ENCODE data around the gene ADGRL3. TPM values are rescaled to one million over a fixed set of nuclear protein-coding genes. Genes with fewer than 3 reads are reported as not detected.
A peak's percentile ranks its signal among the peaks of the same experiment; 100 is the strongest.

Gene ADGRL3
- polyA plus RNA-seq, 3 donors = 24.0 to 28.9 (median 27.8) TPM

DNA sequence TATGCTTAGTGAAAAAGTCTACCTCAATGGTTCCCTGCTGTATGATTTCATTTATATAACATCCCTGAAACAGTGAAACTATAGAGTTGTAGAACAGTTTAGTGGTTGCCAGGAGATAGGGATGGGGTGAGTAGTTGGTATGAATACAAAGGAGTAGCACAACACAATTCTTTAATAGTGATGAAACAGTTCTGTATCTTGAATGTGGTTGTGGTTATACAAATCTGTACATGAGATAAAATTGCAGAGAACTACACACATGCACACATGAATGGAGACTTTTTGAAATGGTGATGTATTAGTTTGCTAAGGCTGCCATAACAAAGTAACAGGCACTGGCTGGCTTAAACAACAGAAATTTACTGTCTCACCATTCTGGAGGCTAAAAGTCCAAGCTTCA lies 677.1 kb downstream of the ADGRL3 start:
- DNase-seq (ENCODE audit: extremely low read depth in 1 of 11, low read depth in 9 of 11, low spot score in 4 of 11) = no peak

DNA sequence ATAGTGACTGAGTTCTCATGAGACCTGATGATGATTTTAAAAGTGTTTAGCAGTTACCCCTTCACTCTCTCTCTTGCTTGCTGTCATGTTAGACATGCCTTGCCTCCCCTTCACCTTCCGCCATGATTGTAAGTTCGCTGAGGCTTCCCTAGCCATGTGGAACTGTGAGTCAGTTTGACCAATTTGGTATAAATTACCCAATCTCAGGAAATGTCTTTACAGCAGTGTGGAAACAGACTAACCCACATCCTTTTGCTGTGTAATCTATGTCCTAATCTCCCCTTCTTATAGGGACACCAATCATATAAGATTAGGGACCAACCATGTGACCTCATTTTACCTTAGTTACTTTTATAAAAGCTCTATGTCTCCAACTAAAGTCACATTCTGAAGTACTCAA lies 677.8 kb downstream of the ADGRL3 start:
- no peak for DNase-seq (ENCODE audit: extremely low read depth in 1 of 11, low read depth in 9 of 11, low spot score in 4 of 11)

DNA sequence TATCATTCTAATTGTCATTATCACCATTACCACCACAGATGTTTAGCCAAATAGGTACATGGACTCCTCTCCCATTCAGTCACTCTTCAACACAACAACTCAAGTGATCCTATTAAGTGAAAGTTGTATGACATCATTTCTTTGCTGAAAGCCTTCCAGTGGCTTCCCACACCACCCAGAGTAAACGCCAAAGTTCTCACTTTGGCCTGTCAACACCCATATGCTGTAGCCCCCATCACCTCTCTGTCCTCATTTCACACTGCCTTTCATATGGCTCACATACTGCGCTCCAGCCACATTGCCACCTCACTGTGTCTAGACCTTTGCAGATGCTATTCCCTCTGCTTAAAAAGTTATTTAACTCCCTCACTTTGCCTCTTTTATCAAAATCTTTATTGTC lies 682.3 kb downstream of the ADGRL3 start:
- DNase-seq (ENCODE audit: extremely low read depth in 1 of 11, low read depth in 9 of 11, low spot score in 4 of 11) = no peak

DNA sequence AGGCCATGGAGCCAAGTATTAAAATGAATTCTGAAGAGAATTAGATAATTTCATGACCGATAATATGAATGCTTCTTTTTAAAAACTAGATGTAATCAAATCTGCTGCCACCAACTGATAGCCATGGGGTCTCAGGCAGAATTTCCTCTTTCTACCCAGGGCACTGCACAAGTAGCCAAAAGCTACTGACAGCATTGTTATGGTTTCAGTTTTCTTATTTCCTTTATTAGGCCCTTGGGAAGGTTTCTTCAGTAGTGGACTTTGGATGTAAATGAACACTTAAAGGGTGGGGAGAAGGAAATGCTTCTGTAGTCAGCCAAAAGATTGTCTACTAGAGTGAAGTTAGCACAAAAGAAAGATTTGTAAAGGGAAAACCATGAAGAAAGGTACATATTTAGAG lies 686.0 kb downstream of the ADGRL3 start:
- DNase-seq (ENCODE audit: extremely low read depth in 1 of 11, low read depth in 9 of 11, low spot score in 4 of 11) = peak in 1 of 11 donors; percentile 4

DNA sequence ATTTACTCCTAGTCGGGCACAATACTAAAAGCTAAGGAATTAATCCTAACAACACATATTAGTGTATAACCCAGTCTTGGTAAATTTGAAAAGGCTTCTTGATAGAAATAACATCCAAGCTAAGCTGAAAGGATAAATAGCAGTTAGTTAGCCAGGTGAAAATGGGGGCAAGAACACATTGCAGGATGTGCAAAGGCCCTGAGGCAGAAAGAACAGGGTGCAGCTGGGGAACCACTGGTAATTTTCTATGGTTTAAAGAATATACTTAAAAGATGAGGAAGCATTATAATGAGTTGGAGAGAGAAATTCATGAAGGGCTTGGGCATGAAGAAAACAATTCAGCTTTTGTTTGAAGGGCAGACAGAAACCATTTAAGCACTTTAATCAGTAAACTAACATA lies 689.0 kb downstream of the ADGRL3 start:
- no peak for DNase-seq (ENCODE audit: extremely low read depth in 1 of 11, low read depth in 9 of 11, low spot score in 4 of 11)

DNA sequence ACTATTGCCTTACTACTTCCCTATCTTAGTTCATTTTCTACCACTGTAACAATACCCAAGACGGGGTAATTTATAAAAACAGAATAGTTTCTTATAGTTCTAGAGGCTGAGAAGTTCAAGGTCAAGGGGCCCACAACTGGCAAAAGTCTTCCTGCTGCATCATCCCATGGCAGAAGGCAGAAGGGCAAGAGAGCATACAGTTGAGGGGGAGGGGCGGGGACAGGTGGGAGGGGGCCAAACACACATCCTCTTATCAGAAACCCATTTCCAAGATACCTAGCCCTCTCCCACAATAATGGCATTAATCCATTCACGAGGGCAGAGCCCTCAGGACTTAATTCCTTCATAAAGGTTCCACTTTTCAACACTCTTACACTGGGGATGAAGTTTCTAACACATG lies 690.2 kb downstream of the ADGRL3 start:
- DNase-seq (ENCODE audit: extremely low read depth in 1 of 11, low read depth in 9 of 11, low spot score in 4 of 11) = no peak

DNA sequence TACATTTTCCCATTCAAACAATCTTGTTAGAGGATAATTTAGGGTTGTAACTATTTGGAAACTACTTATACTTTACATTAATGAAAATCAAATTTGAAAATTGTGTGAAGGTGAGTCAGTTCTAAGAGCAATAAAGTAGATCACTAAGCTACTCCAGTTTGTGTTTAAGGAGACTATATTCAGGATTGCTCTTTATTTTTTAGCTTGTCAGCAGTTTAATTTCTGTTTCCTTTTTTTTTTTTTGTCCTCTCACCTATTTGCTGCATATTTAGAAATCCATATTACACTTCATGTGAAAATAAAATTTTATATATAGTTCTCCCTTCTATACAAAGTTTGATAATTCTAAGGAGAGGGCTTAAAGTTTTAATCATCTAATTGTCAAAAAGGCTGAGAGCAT lies 691.8 kb downstream of the ADGRL3 start:
- DNase-seq (ENCODE audit: extremely low read depth in 1 of 11, low read depth in 9 of 11, low spot score in 4 of 11) = no peak

DNA sequence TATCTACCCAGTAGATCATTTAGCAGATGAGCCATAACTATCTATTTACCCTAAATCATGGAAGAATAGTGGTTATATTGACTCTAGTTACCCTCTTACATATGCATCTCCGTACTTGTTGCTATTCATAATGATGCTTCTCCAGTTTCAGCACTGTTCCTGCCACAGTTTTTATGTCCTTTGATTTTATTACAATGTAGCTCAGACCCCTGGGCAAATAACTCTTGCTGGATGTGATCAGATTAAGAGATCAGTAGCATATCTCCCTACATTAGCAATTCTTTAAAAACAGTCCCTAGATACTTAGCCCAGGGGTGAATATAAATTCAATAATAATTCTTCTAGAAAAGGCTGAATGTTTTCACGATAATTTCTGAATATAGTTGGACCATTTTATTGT lies 696.5 kb downstream of the ADGRL3 start:
- DNase-seq (ENCODE audit: extremely low read depth in 1 of 11, low read depth in 9 of 11, low spot score in 4 of 11) = no peak

DNA sequence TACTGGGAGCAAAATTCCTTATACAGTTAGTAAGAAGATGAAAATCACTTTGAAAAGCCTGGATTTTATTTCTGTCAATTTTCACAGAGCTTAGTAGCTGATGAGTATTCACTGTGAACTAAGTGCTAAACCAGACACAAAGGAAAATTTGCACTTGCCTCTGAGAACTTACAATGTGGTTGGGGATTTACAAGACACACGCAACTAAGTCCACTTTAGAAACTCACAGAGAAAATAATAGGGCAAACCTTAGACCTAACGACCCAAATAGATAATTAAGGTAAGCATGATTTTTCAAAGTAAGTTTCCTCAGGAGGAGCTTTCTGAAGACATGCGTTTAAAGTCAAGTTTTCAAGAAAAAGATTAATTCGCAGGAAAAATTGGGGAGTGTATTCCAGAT lies 708.9 kb downstream of the ADGRL3 start:
- no peak for DNase-seq (ENCODE audit: extremely low read depth in 1 of 11, low read depth in 9 of 11, low spot score in 4 of 11)

DNA sequence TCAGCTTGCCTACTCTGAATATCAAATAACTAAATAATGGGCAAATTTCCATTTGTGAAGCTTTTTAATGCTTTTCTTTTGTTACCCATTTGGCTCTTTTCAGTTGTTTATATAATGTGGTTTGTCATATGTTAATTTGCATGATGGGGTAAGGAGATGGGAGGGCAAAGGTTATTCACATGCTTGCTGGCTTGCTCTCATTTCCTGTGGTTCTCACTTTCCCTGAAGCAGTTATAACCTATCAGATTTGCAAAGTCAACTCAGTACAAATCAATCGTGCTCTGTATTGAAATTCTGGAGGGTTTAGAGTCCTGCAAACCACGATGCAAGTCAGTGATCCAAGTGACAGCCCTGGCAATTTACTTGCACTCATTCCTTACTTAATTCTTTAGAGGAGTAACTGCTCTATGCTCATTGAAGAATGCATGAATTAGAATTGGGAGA lies 711.2 kb downstream of the ADGRL3 start:
- no peak for DNase-seq (ENCODE audit: extremely low read depth in 1 of 11, low read depth in 9 of 11, low spot score in 4 of 11)

DNA sequence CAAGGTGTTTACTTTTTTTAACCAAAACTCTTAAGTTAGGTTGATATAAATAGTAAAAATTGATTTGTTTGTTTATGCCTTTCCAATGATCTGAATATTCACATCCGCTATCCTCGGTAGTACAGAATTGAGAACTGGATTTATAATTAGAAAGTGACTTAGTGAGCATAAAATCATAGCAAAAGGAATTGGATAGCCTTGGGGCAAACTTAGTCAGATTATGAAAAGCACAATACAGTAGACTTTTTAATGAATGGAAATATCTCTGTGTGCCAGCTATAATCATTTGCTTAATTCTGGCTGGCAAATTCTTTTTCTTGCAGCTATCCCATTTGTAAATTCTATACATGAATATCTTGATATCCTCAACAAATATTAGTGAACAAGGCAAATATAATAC lies 713.5 kb downstream of the ADGRL3 start:
- no peak for DNase-seq (ENCODE audit: extremely low read depth in 1 of 11, low read depth in 9 of 11, low spot score in 4 of 11)

DNA sequence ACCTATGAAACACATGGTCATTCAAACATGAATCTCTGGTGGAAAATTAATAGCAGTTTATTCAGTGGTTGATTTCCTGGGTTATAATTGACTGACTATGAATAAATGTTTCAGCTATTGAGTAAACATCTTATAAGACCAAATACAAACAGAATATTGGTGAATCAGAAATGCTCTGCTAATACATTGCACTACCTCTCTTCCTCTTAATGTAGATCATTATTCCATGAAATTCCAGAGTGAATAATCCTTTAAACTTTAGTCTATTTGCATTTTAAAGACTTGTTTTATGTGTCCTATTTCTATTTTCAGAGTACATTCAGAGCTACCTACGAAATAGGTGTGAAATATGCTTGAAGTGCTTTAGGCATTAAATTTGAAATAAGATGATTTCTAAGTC lies 715.4 kb downstream of the ADGRL3 start:
- DNase-seq (ENCODE audit: extremely low read depth in 1 of 11, low read depth in 9 of 11, low spot score in 4 of 11) = no peak

DNA sequence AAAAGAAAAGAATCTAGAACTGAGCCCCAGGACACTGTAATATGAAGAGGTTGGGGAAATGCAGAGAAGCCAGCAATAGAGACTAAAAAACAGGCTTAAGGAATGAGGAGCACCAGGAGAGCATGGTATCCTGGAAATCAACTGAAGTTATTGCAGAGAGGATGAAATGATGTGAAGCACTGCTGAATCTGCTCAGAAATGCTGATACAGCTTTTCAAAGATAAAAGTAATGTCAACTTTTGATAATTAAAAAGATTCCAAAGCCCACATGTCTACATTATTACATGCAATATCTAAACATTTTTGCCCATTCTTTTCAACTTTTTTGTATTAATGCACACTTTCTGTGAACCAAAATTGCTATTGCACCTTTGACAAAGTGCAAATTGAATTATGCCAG lies 718.4 kb downstream of the ADGRL3 start:
- DNase-seq (ENCODE audit: extremely low read depth in 1 of 11, low read depth in 9 of 11, low spot score in 4 of 11) = no peak

DNA sequence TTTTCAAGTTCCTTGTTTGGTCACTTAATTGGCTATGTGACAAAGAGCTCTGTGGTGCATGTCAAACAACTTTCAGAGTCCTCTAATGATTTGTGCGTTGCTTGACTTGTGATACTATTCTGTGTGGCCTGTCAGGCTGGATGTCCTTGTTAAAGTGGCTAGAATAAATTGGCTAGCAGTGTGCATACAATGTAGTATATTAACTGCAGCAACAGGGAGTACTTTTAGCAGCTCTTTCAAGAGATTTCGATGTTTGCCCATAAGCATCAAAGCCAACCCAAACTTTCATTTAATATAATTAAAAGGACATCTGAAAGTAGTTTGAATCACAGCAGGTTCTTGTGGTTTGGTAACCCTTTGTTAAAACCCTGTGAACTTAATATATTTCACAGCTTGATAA lies 718.9 kb downstream of the ADGRL3 start:
- no peak for DNase-seq (ENCODE audit: extremely low read depth in 1 of 11, low read depth in 9 of 11, low spot score in 4 of 11)

DNA sequence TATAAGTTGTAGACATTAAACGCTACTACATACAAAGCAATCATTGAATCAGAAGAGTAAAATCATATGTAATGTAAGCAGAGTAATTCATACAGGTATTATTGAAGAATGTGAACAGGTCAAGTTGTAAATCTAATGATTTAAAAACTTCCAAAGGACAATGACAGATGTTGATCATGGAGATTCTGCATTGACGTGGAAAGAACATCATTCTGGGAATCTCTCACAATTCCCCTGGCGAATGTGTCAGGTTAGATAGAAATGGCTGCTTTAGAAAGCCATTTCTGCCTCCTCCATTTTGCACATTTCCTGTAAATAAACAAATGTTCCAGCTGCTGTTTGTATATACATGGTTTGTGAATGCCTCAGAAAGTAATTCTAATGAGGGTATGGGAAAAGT lies 719.4 kb downstream of the ADGRL3 start:
- DNase-seq (ENCODE audit: extremely low read depth in 1 of 11, low read depth in 9 of 11, low spot score in 4 of 11) = no peak

DNA sequence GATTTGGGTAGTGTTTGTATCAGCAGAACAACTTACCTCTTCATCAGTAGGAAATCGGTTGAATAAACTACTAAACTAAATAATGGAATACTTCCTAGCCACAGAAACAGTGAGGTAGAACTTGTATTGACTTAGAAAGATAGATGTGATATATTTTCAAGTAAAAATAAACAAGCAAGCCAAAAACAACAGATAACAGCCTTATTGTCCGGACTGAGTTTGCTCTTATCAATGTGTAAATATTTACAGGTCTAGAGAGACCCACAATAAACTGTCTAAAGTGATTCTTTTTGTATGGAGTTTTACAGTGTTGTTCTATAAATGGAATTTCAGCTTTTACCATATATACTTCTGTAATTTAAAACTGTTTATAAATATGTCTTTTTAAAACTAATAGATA lies 721.8 kb downstream of the ADGRL3 start:
- DNase-seq (ENCODE audit: extremely low read depth in 1 of 11, low read depth in 9 of 11, low spot score in 4 of 11) = no peak

DNA sequence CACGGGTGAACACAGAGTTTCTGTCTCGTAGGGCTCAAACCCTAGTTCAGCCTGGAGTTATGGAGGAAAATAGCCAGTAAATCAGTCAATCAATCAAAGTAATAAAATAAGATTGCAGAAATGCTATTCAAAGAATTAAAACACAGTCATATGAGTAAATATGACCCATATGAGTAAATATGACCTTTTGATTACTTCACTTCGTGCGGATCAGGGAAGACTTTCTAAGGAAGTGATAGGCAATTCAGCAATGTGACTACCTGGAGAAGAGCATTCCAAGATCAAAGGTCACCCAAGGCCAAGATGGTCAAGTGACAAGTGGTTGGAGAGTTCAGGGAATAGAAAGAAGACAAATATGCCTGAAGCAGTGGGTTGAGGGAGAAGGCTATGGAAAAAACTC lies 722.6 kb downstream of the ADGRL3 start:
- no peak for DNase-seq (ENCODE audit: extremely low read depth in 1 of 11, low read depth in 9 of 11, low spot score in 4 of 11)

DNA sequence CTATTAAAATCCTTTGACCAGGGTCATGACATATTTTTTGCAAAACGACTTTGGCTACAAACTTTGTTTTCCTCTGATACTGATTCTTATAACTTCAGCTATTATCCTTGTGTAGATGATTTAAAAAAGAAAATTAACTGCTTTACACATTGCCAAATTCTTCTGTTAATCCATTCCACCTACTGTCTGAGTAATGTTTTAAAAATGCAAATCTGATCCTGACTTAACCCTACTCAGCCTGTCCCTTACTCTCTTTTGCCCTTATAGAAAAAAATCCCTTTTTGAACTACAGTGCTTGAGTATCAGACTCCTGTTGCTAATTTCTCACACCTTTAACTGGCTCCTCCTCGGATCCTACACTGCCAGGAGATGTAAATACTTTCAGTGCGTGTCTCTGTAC lies 723.1 kb downstream of the ADGRL3 start:
- DNase-seq (ENCODE audit: extremely low read depth in 1 of 11, low read depth in 9 of 11, low spot score in 4 of 11) = no peak

DNA sequence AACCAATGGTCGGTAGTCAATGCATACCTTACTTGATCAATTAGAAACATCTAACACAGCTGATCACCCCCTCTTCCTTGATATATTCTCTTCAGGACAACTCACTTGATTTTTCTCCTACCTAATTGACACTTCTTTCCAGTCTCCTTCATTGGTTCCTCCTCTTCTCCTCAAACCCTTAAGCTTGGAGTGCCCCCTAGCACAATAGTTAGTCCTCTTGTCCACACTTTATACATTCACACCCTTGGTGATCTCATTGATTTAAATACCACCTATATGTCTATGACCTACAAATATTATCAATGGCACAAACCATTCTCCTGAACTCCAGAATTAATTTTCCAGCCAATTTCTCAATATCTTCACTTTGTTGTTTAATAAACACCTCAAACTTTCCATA lies 724.0 kb downstream of the ADGRL3 start:
- DNase-seq (ENCODE audit: extremely low read depth in 1 of 11, low read depth in 9 of 11, low spot score in 4 of 11) = no peak

DNA sequence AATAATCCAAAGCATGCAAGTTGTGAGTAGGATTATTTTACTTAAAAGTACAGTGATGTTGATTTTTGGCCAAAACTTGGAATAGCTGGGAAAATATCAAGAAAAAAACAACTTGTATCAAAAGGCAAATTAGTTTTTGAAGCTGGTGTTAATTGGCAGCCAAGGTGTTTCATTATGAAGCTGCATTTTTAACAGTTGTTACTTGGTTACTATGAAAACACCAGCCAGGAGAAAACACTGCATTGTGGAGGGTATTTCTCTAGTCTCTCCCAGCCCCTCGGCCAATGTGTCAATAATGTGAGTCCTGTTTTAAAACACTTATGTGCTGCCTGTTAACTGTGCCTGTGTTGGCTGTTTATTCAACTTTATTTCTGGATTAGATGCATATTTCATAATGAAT lies 733.4 kb downstream of the ADGRL3 start:
- DNase-seq (ENCODE audit: extremely low read depth in 1 of 11, low read depth in 9 of 11, low spot score in 4 of 11) = no peak

DNA sequence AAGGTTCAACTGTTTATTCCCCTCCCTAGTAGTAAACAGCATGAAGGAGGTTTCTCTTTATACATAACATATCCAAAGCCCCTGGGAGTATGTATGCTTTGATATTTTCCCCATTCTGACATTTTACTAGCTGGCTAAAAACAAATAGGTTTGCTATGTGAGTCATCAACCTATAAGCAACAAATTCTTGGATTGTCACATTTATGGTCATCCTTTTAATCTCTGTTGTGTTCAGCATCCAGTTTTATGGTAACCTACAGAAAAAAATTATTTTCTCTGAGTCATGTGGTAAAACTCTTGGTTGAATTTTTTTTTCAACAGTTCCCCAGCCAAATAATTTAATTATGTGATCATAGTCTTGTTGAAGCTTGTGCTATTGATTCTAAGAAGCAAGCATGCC lies 734.1 kb downstream of the ADGRL3 start:
- DNase-seq (ENCODE audit: extremely low read depth in 1 of 11, low read depth in 9 of 11, low spot score in 4 of 11) = no peak

DNA sequence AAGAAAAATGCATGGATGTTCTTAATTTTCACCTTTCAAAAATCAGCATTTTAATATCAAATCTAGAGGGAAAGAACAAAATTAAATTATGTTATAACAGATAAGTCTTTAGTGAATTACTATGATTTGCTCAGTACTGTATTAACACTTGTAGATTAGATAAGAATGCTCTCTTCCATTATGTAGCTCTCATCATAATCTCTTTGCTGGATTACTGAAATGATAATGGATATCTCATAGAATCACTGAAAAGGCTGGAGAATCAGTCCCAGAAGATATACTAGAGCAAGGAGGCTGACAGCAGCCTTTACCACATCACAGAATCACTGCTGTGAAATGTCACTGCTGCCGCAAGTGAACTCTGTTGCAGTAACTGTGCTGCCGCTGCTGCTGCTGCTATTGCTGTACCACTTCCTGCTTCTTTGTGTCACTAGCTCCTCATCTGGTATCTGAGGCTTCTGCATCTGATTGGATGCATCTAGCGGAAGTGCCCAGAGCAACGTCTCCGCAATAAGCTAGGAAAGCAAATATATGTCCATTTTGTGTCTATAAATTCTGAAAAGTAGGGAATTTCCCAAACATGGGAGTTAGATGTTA lies 738.2 kb downstream of the ADGRL3 start:
- DNase-seq (ENCODE audit: extremely low read depth in 1 of 11, low read depth in 9 of 11, low spot score in 4 of 11) = no peak

Measured in renal cortex interstitium (tissue), 11 donors.